AG04450 (cell line): ENCODE measurements around the gene COL19A1. TPM values are rescaled to one million over a fixed set of nuclear protein-coding genes. Genes with fewer than 3 reads are reported as not detected.
"Not testable (repeated sequence)": the region's sequence is repeated elsewhere in the genome, so short reads cannot be mapped to it uniquely, and the experiment has no call there.

Source experiments
- CTCF ChIA-PET: fragments of 300-600, 350-600 bp; formaldehyde crosslinking; extraction: SDS; loops from one replicate; lab custom pipeline; 2022; ENCODE audit warnings: antibody characterized with exemption, inconsistent platforms; lab: Charles Lee
- POLR2A ChIA-PET: fragments of 350-600 bp; formaldehyde crosslinking; extraction: SDS; loops from one replicate; lab custom pipeline; 2021; ENCODE audit warnings: antibody characterized with exemption, inconsistent platforms; lab: Yijun Ruan, JAX
- DNase-seq: peaks from one replicate; pipeline ENCODE4 v3.0.0-alpha.2; 2011; ENCODE audit warnings: low read depth, low spot score
- H3K27ac ChIP-seq: one replicate; pipeline ENCODE4 v1.5.1; 2012; ENCODE audit warnings: low read depth, low read length, control low read depth
- H3K27me3 ChIP-seq: one replicate; pipeline ENCODE4 v1.6.0; 2012; ENCODE audit warnings: low read length; ENCODE audit not compliant: control insufficient read depth, insufficient read depth
- H3K4me3 ChIP-seq: 2 replicates; pipeline ENCODE4 v1.5.1; 2011; ENCODE audit warnings: mild to moderate bottlenecking, low read depth, low read length, control low read depth
- H3K9me3 ChIP-seq: 2 replicates; pipeline ENCODE4 v1.5.1; 2012; ENCODE audit warnings: low read length; ENCODE audit not compliant: control insufficient read depth, insufficient read depth
- polyA plus RNA-seq: library from polyadenylated mRNA; depleted of rRNA; stranded (reverse); fragments of >200 nt; gene quantifications from 2 replicates; pipeline ENCODE4 v1.2.3, GENCODE V29; 2011
- TF ChIP-seq, protein P1 (sequence below): IDR thresholded peaks from 2 replicates; pipeline ENCODE4 v1.5.1; 2011; ENCODE audit warnings: low read depth, low read length, control low read depth, inconsistent platforms

Gene COL19A1
- polyA plus RNA-seq, 1 experiment: 0.09 TPM

DNA sequence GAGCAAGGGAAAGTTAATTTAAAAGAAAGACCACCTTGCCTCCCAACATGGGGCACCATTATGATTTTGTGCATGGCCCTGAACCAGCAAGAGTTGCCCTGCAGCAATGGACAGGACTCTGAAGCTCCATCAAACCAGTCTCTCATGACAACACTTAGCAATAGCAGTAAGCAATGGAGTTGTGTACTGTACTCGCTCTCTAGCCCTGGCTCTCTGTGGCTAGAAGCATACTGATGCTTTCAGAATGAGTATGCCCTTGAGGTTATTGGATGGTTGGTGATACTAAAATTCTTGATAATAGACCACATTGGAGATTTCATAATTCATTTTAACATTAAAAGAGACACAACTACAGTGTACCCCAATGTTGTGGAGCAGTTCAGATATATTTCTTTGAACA, 46.3 kb upstream of the COL19A1 start:
- H3K4me3 ChIP-seq: no peak overlapping the region
- ChIA-PET CTCF (interaction anchor here (1.9 kb wide), 1 partner anchor 23 kb away, joined by 7 read pairs; the partner anchor contains the start of gene LMBRD1), POLR2A (no interaction called here)
- no peak overlapping the region for H3K27ac ChIP-seq
- DNase-seq: no peak
- H3K9me3 ChIP-seq: no peaks in the 10 kb centered on the region
- no peaks in the 10 kb centered on the region for H3K27me3 ChIP-seq
- TF ChIP-seq, protein P1, sequence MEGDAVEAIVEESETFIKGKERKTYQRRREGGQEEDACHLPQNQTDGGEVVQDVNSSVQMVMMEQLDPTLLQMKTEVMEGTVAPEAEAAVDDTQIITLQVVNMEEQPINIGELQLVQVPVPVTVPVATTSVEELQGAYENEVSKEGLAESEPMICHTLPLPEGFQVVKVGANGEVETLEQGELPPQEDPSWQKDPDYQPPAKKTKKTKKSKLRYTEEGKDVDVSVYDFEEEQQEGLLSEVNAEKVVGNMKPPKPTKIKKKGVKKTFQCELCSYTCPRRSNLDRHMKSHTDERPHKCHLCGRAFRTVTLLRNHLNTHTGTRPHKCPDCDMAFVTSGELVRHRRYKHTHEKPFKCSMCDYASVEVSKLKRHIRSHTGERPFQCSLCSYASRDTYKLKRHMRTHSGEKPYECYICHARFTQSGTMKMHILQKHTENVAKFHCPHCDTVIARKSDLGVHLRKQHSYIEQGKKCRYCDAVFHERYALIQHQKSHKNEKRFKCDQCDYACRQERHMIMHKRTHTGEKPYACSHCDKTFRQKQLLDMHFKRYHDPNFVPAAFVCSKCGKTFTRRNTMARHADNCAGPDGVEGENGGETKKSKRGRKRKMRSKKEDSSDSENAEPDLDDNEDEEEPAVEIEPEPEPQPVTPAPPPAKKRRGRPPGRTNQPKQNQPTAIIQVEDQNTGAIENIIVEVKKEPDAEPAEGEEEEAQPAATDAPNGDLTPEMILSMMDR: no peak

DNA sequence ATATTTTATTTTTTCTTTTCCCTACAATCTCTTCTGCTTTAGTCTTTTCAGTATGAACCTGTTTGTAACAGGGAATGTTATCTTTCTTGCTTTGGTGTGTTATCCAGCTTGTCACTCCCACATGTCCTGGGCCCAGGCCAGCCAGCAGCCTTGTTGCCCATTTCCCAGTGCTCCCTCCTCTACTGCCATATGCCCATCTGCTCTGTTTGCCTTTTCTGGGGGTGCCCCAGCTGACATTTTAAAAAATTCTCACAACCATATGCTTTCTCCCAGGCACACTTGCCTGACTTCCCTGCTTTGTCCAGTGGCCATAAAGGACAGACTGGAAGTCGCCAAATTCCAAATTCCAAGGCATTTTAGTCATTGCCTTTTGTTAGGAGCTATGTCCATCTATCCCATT, 45.9 kb upstream of the COL19A1 start:
- ChIA-PET POLR2A (no interaction called here), CTCF (interaction anchor here (1.9 kb wide), 1 partner anchor 23 kb away, joined by 7 read pairs; the partner anchor contains the start of gene LMBRD1)
- Histone ChIP-seq H3K9me3 (no peaks in the 10 kb centered on the region), H3K4me3 (no peak overlapping the region), H3K27me3 (no peaks in the 10 kb centered on the region), H3K27ac (no peak overlapping the region)
- TF ChIP-seq, protein P1: no peak
- no peak for DNase-seq

GRCh38 chr6:69824355-69824754, 42.0 kb upstream of the COL19A1 start:
- H3K27me3 ChIP-seq, H3K27ac ChIP-seq, DNase-seq, POLR2A ChIA-PET, H3K4me3 ChIP-seq, H3K9me3 ChIP-seq: not testable (repeated sequence)
- CTCF ChIA-PET: interaction anchor here (0.9 kb wide), 2 partner anchors 10 to 56 kb away, joined by 3 to 4 read pairs; no protein-coding TSS in a partner anchor

GRCh38 chr6:69825904-69826303, 40.5 kb upstream of the COL19A1 start:
- TF ChIP-seq, protein P1: no peak
- ChIA-PET POLR2A (no interaction called here), CTCF (interaction anchor here (1.2 to 1.5 kb wide), 2 partner anchors 30 to 283 kb away, joined by 3 to 4 read pairs; no protein-coding TSS in a partner anchor)
- Histone ChIP-seq H3K27me3 (no peaks in the 10 kb centered on the region), H3K9me3 (no peaks in the 10 kb centered on the region), H3K4me3 (no peak overlapping the region), H3K27ac (no peak overlapping the region)
- no peak for DNase-seq

DNA sequence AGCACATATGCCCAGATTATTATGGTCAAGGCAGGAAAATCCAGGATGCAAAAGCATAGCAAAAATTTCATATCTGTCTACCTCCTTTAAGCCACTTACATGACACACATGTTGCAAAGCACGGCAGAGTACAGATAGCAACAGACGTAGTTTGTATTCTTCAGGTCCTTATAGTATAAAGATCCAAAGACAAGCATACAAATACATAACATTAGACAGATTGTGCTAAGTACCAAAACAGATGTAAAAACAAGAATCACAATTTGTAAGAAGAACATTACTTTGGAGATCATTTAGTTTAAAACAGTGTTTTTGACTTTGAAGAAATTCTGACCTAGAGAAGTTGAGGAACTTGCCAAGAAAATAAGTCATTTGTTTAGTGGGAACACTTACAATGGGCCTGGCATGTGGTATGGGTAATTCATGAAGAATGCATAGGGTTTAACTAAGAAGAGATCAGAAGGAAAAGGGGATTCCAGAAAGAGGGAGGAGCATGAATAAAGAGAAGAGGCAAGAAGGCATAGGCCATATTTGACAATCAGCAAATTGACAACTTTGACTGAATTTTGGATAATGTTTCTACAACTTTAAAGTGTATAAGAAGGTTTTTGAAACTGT, 39.0 kb upstream of the COL19A1 start:
- H3K27me3 ChIP-seq: no peaks in the 10 kb centered on the region
- no peaks in the 10 kb centered on the region for H3K9me3 ChIP-seq
- TF ChIP-seq, protein P1: no peak
- ChIA-PET POLR2A (no interaction called here), CTCF (no interaction called here)
- H3K27ac ChIP-seq: no peak overlapping the region
- peak; percentile 42 for DNase-seq
- H3K4me3 ChIP-seq: no peak overlapping the region
